HAP-1 (cell line): ENCODE data around the gene PPP3CA.
A peak's percentile ranks its signal among the peaks of the same experiment; 100 is the strongest.

ENCODE experiments used
- DNase-seq, 2 experiments: peaks; one replicate each; pipeline ENCODE4 v3.0.0-alpha.2; 2016 to 2020; ENCODE audit warnings: low spot score in 2 of 2
- H3K27me3 ChIP-seq: fragments of 250-450 bp; sonication (Bioruptor Pico); 2 replicates; pipeline ENCODE4 v1.5.1; 2020; ENCODE audit warnings: low read depth, mild to moderate bottlenecking, moderate library complexity
- H3K36me3 ChIP-seq: fragments of 250-450 bp; sonication (Bioruptor Pico); replicated peaks from 2 replicates; pipeline ENCODE4 v1.5.1; 2020; ENCODE audit warnings: mild to moderate bottlenecking
- H3K4me1 ChIP-seq: fragments of 250-450 bp; sonication (Bioruptor Pico); 2 replicates; pipeline ENCODE4 v1.5.1; 2020; ENCODE audit warnings: mild to moderate bottlenecking
- H3K4me3 ChIP-seq: fragments of 250-450 bp; sonication (Bioruptor Pico); 2 replicates; pipeline ENCODE4 v1.5.1; 2020; ENCODE audit warnings: mild to moderate bottlenecking, moderate library complexity
- H3K9me3 ChIP-seq: fragments of 250-450 bp; sonication (Bioruptor Pico); 2 replicates; pipeline ENCODE4 v1.5.1; 2020; ENCODE audit warnings: mild to moderate bottlenecking, moderate library complexity
- in situ Hi-C: fragments of 300-500 bp; cut with MboI; formaldehyde crosslinking; loops from 3 replicates; pipeline ENCODE4 v1.14.3; 2020; ENCODE audit warnings: low sequenced_read_pairs, inconsistent platforms, mixed read lengths

PPP3CA gene

GRCh38 chr4:101175896-101176676 is 171.2 kb downstream of the PPP3CA start:
- no peaks in the 10 kb centered on the region for H3K9me3 ChIP-seq

GRCh38 chr4:101174679-101175345 is 172.5 kb downstream of the PPP3CA start:
- in situ Hi-C loops: loop anchor here (25.0 kb wide), 1 partner anchor 537 kb away; no protein-coding TSS in a partner anchor
- H3K27me3 ChIP-seq: no peaks in the 10 kb centered on the region

More at GRCh38 chr4:101175896-101176676, 171.2 kb downstream of the PPP3CA start:
- in situ Hi-C loops: no loop called here
- Histone ChIP-seq H3K36me3 (no peaks in the 10 kb centered on the region), H3K4me3 (no peak overlapping the region), H3K27me3 (no peaks in the 10 kb centered on the region), H3K4me1 (peaks cover 35% of the 10 kb centered on the region)
- DNase-seq: no peak

GRCh38 chr4:101172369-101172768 is 175.0 kb downstream of the PPP3CA start:
- in situ Hi-C loops: loop anchor here (25.0 kb wide), 1 partner anchor 540 kb away; no protein-coding TSS in a partner anchor
- Histone ChIP-seq H3K4me3 (no peak overlapping the region), H3K27me3 (no peaks in the 10 kb centered on the region), H3K4me1 (peaks cover 50% of the 10 kb centered on the region), H3K36me3 (no peaks in the 10 kb centered on the region), H3K9me3 (no peaks in the 10 kb centered on the region)
- no peak for DNase-seq

More at GRCh38 chr4:101174679-101175345, 172.5 kb downstream of the PPP3CA start:
- no peak overlapping the region for H3K4me3 ChIP-seq
- peaks cover 48% of the 10 kb centered on the region for H3K4me1 ChIP-seq
- no peaks in the 10 kb centered on the region for H3K9me3 ChIP-seq
- DNase-seq: no peak
- H3K36me3 ChIP-seq: no peaks in the 10 kb centered on the region

- Histone ChIP-seq H3K36me3 (no peaks in the 10 kb centered on the region), H3K4me1 (peaks cover 44% of the 10 kb centered on the region), H3K9me3 (no peaks in the 10 kb centered on the region), H3K27me3 (no peaks in the 10 kb centered on the region), H3K4me3 (no peak overlapping the region)
- DNase-seq: no peak
- in situ Hi-C loops: loop anchor here (25.0 kb wide), 1 partner anchor 541 kb away; no protein-coding TSS in a partner anchor
Measured at GRCh38 chr4:101171747-101172146, 175.6 kb downstream of the PPP3CA start.

- H3K9me3 ChIP-seq: no peaks in the 10 kb centered on the region
- peak; percentile 76 to 84 for DNase-seq
- no peaks in the 10 kb centered on the region for H3K27me3 ChIP-seq
- no peak overlapping the region for H3K4me3 ChIP-seq
- H3K36me3 ChIP-seq: no peaks in the 10 kb centered on the region
- H3K4me1 ChIP-seq: peaks cover 45% of the 10 kb centered on the region
- in situ Hi-C loops: loop anchor here (25.0 kb wide), 1 partner anchor 543 kb away; no protein-coding TSS in a partner anchor
Measured at GRCh38 chr4:101169044-101170014, 178.0 kb downstream of the PPP3CA start.

GRCh38 chr4:101163936-101164335 is 183.4 kb downstream of the PPP3CA start:
- H3K4me3 ChIP-seq: no peak overlapping the region
- H3K36me3 ChIP-seq: no peaks in the 10 kb centered on the region
- H3K9me3 ChIP-seq: no peaks in the 10 kb centered on the region
- in situ Hi-C loops: loop anchor here (25.0 kb wide), 1 partner anchor 548 kb away; no protein-coding TSS in a partner anchor
- no peak for DNase-seq
- peaks cover 11% of the 10 kb centered on the region for H3K4me1 ChIP-seq
- H3K27me3 ChIP-seq: no peaks in the 10 kb centered on the region

- in situ Hi-C loops: loop anchor here (25.0 kb wide), 1 partner anchor 549 kb away; no protein-coding TSS in a partner anchor
- peaks cover 18% of the 10 kb centered on the region for H3K4me1 ChIP-seq
- no peaks in the 10 kb centered on the region for H3K36me3 ChIP-seq
- no peaks in the 10 kb centered on the region for H3K9me3 ChIP-seq
- H3K4me3 ChIP-seq: no peak overlapping the region
- DNase-seq: no peak
- no peaks in the 10 kb centered on the region for H3K27me3 ChIP-seq
Measured at GRCh38 chr4:101162990-101163380, 184.3 kb downstream of the PPP3CA start.

- in situ Hi-C loops: loop anchor here (25.0 kb wide), 1 partner anchor 551 kb away; no protein-coding TSS in a partner anchor
- Histone ChIP-seq H3K36me3 (no peaks in the 10 kb centered on the region), H3K9me3 (no peaks in the 10 kb centered on the region), H3K4me3 (no peak overlapping the region), H3K4me1 (peaks cover 34% of the 10 kb centered on the region), H3K27me3 (no peaks in the 10 kb centered on the region)
- DNase-seq: no peak
Measured at GRCh38 chr4:101160792-101161592, 186.3 kb downstream of the PPP3CA start.

GRCh38 chr4:101158507-101158906 is 188.8 kb downstream of the PPP3CA start:
- Histone ChIP-seq H3K4me1 (peaks cover 48% of the 10 kb centered on the region), H3K36me3 (no peaks in the 10 kb centered on the region), H3K27me3 (no peaks in the 10 kb centered on the region), H3K9me3 (no peaks in the 10 kb centered on the region), H3K4me3 (no peak overlapping the region)
- no peak for DNase-seq
- in situ Hi-C loops: loop anchor here (25.0 kb wide), 1 partner anchor 554 kb away; no protein-coding TSS in a partner anchor

- Histone ChIP-seq H3K4me1 (peaks cover 52% of the 10 kb centered on the region), H3K4me3 (no peak overlapping the region), H3K9me3 (no peaks in the 10 kb centered on the region), H3K27me3 (no peaks in the 10 kb centered on the region), H3K36me3 (no peaks in the 10 kb centered on the region)
- DNase-seq: peak in 1 of 2 experiments; percentile 40
- in situ Hi-C loops: loop anchor here (25.0 kb wide), 1 partner anchor 554 kb away; no protein-coding TSS in a partner anchor
Measured at GRCh38 chr4:101158134-101158482, 189.2 kb downstream of the PPP3CA start.

- Histone ChIP-seq H3K27me3 (no peaks in the 10 kb centered on the region), H3K36me3 (no peaks in the 10 kb centered on the region), H3K9me3 (no peaks in the 10 kb centered on the region), H3K4me3 (no peak overlapping the region), H3K4me1 (peaks cover 57% of the 10 kb centered on the region)
- in situ Hi-C loops: loop anchor here (25.0 kb wide), 1 partner anchor 555 kb away; no protein-coding TSS in a partner anchor
- DNase-seq: peak in 1 of 2 experiments; percentile 45
Measured at GRCh38 chr4:101157415-101158133, 189.8 kb downstream of the PPP3CA start.
